Measurements from ENCODE around the gene PEF1.

Gene PEF1

GRCh38 chr1:31596737-31597097, 48.0 kb downstream of the PEF1 start:
- Histone ChIP-seq H3K36me3 (ENCODE audit: control insufficient read depth, insufficient read depth, low read length) (no peaks in the 10 kb centered on the region), H3K27me3 (replicated peaks; ENCODE audit: control insufficient read depth, insufficient read depth, low read length) (0 out of 2 replicates have a peak, but pooled peaks cover 2% of the 10 kb centered on the region), H3K4me3 (replicated peaks; ENCODE audit: low read depth, low read length) (no peak overlapping the region)
- DNase-seq (ENCODE audit: extremely low read depth, insufficient read length) = peak; percentile 34
- TF ChIP-seq CTCF (IDR thresholded peaks at IDR 0.05; ENCODE audit: insufficient read depth, low read length, poor library complexity, severe bottlenecking) = no peak

GRCh38 chr1:31595836-31596736, 48.6 kb downstream of the PEF1 start:
- no peak for DNase-seq (ENCODE audit: extremely low read depth, insufficient read length)
- TF ChIP-seq CTCF (IDR thresholded peaks at IDR 0.05; ENCODE audit: insufficient read depth, low read length, poor library complexity, severe bottlenecking) = no peak
- 0 out of 2 replicates have a peak, but pooled peaks cover 2% of the 10 kb centered on the region for H3K27me3 ChIP-seq (replicated peaks; ENCODE audit: control insufficient read depth, insufficient read depth, low read length)

GRCh38 chr1:31593770-31594632, 50.7 kb downstream of the PEF1 start:
- peak; percentile 64 for DNase-seq (ENCODE audit: extremely low read depth, insufficient read length)
- Histone ChIP-seq H3K4me3 (replicated peaks; ENCODE audit: low read depth, low read length) (no peak overlapping the region), H3K27me3 (replicated peaks; ENCODE audit: control insufficient read depth, insufficient read depth, low read length) (0 out of 2 replicates have a peak, but pooled peaks cover 2% of the 10 kb centered on the region), H3K36me3 (ENCODE audit: control insufficient read depth, insufficient read depth, low read length) (no peaks in the 10 kb centered on the region)
- peak; percentile 95 for TF ChIP-seq CTCF (IDR thresholded peaks at IDR 0.05; ENCODE audit: insufficient read depth, low read length, poor library complexity, severe bottlenecking)

More at GRCh38 chr1:31595836-31596736, 48.6 kb downstream of the PEF1 start:
- H3K36me3 ChIP-seq (ENCODE audit: control insufficient read depth, insufficient read depth, low read length) = no peaks in the 10 kb centered on the region
- H3K4me3 ChIP-seq (replicated peaks; ENCODE audit: low read depth, low read length) = no peak overlapping the region

- no peaks in the 10 kb centered on the region for H3K36me3 ChIP-seq (ENCODE audit: control insufficient read depth, insufficient read depth, low read length)
- TF ChIP-seq CTCF (IDR thresholded peaks at IDR 0.05; ENCODE audit: insufficient read depth, low read length, poor library complexity, severe bottlenecking) = no peak
- no peak overlapping the region for H3K4me3 ChIP-seq (replicated peaks; ENCODE audit: low read depth, low read length)
- H3K27me3 ChIP-seq (replicated peaks; ENCODE audit: control insufficient read depth, insufficient read depth, low read length) = 0 out of 2 replicates have a peak, but pooled peaks cover 2% of the 10 kb centered on the region
- no peak for DNase-seq (ENCODE audit: extremely low read depth, insufficient read length)
Observed at GRCh38 chr1:31593136-31593665, 51.5 kb downstream of the PEF1 start.

GRCh38 chr1:31592132-31592531, 52.5 kb downstream of the PEF1 start:
- TF ChIP-seq CTCF (IDR thresholded peaks at IDR 0.05; ENCODE audit: insufficient read depth, low read length, poor library complexity, severe bottlenecking) = no peak

More at GRCh38 chr1:31592132-31592531, 52.5 kb downstream of the PEF1 start:
- no peak for DNase-seq (ENCODE audit: extremely low read depth, insufficient read length)
- Histone ChIP-seq H3K27me3 (replicated peaks; ENCODE audit: control insufficient read depth, insufficient read depth, low read length) (0 out of 2 replicates have a peak, but pooled peaks cover 2% of the 10 kb centered on the region), H3K4me3 (replicated peaks; ENCODE audit: low read depth, low read length) (no peak overlapping the region), H3K36me3 (ENCODE audit: control insufficient read depth, insufficient read depth, low read length) (no peaks in the 10 kb centered on the region)

Data from GM06990 (cell line).